Measurements from ENCODE around the gene HAL. TPM values are rescaled to one million over a fixed set of nuclear protein-coding genes. Genes with fewer than 3 reads are reported as not detected.

Gene HAL, protein sequence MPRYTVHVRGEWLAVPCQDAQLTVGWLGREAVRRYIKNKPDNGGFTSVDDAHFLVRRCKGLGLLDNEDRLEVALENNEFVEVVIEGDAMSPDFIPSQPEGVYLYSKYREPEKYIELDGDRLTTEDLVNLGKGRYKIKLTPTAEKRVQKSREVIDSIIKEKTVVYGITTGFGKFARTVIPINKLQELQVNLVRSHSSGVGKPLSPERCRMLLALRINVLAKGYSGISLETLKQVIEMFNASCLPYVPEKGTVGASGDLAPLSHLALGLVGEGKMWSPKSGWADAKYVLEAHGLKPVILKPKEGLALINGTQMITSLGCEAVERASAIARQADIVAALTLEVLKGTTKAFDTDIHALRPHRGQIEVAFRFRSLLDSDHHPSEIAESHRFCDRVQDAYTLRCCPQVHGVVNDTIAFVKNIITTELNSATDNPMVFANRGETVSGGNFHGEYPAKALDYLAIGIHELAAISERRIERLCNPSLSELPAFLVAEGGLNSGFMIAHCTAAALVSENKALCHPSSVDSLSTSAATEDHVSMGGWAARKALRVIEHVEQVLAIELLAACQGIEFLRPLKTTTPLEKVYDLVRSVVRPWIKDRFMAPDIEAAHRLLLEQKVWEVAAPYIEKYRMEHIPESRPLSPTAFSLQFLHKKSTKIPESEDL
- polyA plus RNA-seq (2013, experiment 1 of 4), result 0.24 TPM
- polyA plus RNA-seq (2013, experiment 2 of 4), result 0.32 TPM
- not detected for polyA plus RNA-seq (2013, experiment 3 of 4)
- polyA plus RNA-seq (2013, experiment 4 of 4), result 0.16 TPM

DNA sequence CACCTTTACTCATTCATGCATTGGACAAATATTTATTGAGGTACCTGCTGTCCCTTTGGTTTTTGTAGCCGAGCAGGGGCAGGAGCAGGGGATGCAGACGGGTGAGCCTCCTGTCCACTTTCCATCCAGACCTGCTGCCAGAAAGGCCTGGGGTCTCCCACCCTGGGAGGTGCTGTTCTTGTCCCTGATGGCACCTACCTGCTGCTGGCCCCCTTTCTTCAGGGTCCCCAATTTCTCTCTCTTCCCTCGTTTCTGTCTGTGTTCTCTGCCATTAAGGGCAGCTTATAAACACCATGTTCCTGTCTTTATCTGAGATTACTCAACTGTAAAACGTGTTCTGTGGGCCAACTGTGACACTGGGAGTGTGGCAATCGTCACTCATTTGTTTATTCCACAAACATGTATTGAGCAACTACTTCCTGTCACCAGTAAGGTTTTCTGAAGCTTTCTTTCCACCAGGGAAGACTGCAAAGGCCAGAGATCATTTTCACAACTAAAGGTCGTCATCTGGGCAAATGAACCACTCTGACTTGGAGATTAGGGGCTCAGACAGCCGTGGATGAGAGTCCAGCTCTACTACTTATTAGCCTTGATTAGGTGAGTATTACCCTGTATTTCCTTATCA lies at the start of gene HAL:
TSS of gene HAL (minus strand) at position 311 of the 625 bp plus-strand sequence. CDS start 434 bp downstream, outside the sequence.
- Histone ChIP-seq H3K4me3 (ENCODE audit: insufficient read depth, low read depth, low read length) (no peak within 1 kb of the TSS), H3K4me1 (ENCODE audit: control insufficient read depth, insufficient read depth, low read length) (no peaks in the 10 kb centered on the region)

DNA sequence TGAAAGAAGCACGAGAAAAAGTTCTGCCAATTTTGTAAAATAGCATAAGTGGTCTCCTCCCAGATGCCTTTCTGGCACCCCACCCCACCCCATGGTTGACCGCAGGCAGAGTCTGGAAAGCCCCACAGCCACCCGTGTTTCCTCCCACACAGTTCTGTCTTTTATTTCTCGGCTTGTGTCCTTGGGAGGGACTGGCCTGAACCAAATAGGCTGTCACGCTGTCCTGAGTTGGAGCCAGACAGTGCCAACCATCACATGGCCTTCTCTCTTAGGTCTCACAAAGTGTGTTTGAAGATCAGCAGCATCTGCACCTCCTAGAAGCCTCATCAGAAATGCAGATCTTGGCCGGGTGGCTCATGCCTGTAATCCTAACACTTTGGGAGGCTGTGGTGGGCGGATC lies 49.4 kb upstream of the HAL start:
- H3K27ac ChIP-seq (ENCODE audit: insufficient read depth, low read depth, low read length, poor library complexity, severe bottlenecking), result no peak overlapping the region
- H3K9me3 ChIP-seq (ENCODE audit: control insufficient read depth, low read length), result no peaks in the 10 kb centered on the region
- H3K4me1 ChIP-seq (ENCODE audit: control insufficient read depth, insufficient read depth, low read length), result no peaks in the 10 kb centered on the region
- WGBS, 2 experiments, result 87 to 91% methylated on average over 7 of the region's 7 CpGs
- H3K4me3 ChIP-seq (ENCODE audit: insufficient read depth, low read depth, low read length), result no peak overlapping the region
- no peaks in the 10 kb centered on the region for H3K27me3 ChIP-seq (ENCODE audit: control insufficient read depth, insufficient read depth, low read length, poor library complexity, severe bottlenecking)
- no peaks in the 10 kb centered on the region for H3K36me3 ChIP-seq (ENCODE audit: control insufficient read depth, insufficient read depth, low read length)

More for the DNA sequence above, at the start of gene HAL:
- Histone ChIP-seq H3K9me3 (ENCODE audit: control insufficient read depth, low read length) (no peaks in the 10 kb centered on the region), H3K36me3 (ENCODE audit: control insufficient read depth, insufficient read depth, low read length) (peaks cover 3% of the 10 kb centered on the region), H3K27me3 (ENCODE audit: control insufficient read depth, insufficient read depth, low read length, poor library complexity, severe bottlenecking) (no peaks in the 10 kb centered on the region), H3K27ac (ENCODE audit: insufficient read depth, low read depth, low read length, poor library complexity, severe bottlenecking) (no peak within 1 kb of the TSS)
- 91 to 92% methylated on average over 7 of the region's 7 CpGs for WGBS, 2 experiments

DNA sequence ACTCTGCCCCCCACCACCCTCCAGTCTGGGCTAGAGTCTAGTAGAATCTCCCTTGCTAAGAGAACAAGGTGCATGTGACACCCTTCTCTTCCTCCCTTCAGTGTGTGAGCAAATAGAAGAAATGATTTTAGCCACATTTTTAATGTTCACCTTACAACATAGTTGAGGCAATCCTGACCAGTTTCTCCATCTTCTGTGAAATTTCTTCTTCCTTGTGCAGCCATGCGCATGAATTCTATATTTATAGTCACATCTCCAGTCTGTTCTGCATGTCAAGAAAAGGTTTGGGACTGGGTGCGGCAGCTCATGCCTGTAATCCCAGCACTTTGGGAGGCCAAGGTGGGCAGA lies 48.8 kb upstream of the HAL start:
- Histone ChIP-seq H3K27ac (ENCODE audit: insufficient read depth, low read depth, low read length, poor library complexity, severe bottlenecking) (no peak overlapping the region), H3K4me1 (ENCODE audit: control insufficient read depth, insufficient read depth, low read length) (no peaks in the 10 kb centered on the region), H3K27me3 (ENCODE audit: control insufficient read depth, insufficient read depth, low read length, poor library complexity, severe bottlenecking) (no peaks in the 10 kb centered on the region), H3K36me3 (ENCODE audit: control insufficient read depth, insufficient read depth, low read length) (no peaks in the 10 kb centered on the region), H3K4me3 (ENCODE audit: insufficient read depth, low read depth, low read length) (no peak overlapping the region), H3K9me3 (ENCODE audit: control insufficient read depth, low read length) (no peaks in the 10 kb centered on the region)
- WGBS, 2 experiments, result 94 to 95% methylated on average over 2 of the region's 2 CpGs

DNA sequence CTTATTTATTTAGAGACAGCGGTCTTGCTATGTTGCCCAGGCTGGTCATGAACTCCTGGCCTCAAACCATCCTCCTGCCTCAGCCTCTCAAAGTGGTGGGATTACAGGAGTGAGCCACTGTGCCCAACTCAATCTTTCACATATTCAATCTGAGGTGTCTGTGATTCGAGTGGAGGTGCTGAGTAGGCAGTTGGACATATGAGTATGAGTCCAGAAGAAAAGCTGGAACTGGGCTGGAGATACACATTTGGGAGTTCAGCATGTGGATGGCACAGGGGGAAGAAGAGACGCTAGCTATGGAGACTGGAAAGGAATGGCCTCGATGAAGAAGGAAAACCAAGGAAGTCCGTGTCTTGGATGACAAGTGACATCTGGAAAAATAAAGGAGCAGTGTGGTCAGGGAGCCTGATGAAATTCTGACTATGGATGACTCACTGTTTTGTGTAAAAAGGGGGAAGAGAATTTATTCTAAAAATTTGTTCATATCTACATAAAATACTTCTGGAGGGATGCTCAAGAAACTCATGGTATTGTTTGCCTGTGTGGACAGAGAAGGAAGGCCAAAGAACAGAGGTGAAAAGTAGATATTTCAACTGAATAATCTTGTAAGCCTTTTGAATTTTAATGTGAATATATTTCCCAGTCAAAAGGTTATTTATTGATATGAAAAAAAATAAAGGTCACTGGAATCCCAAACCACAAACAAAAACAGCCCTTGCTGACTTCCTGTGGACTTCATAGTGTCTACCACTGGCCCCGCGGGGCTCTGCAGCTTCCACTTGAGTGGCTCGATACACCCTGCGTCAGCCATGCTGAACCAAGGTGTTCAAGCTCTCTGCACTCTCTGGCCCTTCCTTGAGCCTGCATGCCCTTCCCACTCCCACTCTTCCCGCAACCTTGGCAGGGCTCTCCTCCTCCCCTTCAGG lies 48.1 kb upstream of the HAL start:
- no peaks in the 10 kb centered on the region for H3K4me1 ChIP-seq (ENCODE audit: control insufficient read depth, insufficient read depth, low read length)
- H3K27ac ChIP-seq (ENCODE audit: insufficient read depth, low read depth, low read length, poor library complexity, severe bottlenecking), result no peak overlapping the region
- 85 to 86% methylated on average over 10 of the region's 10 CpGs for WGBS, 2 experiments
- H3K4me3 ChIP-seq (ENCODE audit: insufficient read depth, low read depth, low read length), result no peak overlapping the region
- H3K36me3 ChIP-seq (ENCODE audit: control insufficient read depth, insufficient read depth, low read length), result no peaks in the 10 kb centered on the region
- no peaks in the 10 kb centered on the region for H3K27me3 ChIP-seq (ENCODE audit: control insufficient read depth, insufficient read depth, low read length, poor library complexity, severe bottlenecking)
- no peaks in the 10 kb centered on the region for H3K9me3 ChIP-seq (ENCODE audit: control insufficient read depth, low read length)

DNA sequence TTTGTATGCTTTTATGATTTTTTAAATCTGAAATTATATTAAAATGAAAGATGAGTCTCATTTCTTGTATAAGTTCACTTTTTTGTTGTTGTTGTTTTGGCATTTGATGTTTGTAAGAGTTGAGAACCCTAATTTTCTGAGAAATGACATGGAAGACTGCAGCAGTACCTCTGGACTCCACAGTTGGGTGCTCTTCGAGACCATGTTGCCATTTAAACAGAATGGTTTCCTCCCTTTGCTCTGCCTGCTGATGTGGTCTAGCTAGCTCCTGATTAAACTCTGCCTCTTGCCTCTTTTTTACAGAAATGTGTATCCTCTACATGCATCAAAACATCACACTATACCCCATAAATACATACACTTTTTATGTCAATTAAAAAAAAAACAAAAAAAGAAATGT lies 45.0 kb upstream of the HAL start:
- Histone ChIP-seq H3K4me1 (ENCODE audit: control insufficient read depth, insufficient read depth, low read length) (no peaks in the 10 kb centered on the region), H3K27ac (ENCODE audit: insufficient read depth, low read depth, low read length, poor library complexity, severe bottlenecking) (no peak overlapping the region), H3K4me3 (ENCODE audit: insufficient read depth, low read depth, low read length) (no peak overlapping the region), H3K27me3 (ENCODE audit: control insufficient read depth, insufficient read depth, low read length, poor library complexity, severe bottlenecking) (no peaks in the 10 kb centered on the region), H3K9me3 (ENCODE audit: control insufficient read depth, low read length) (no peaks in the 10 kb centered on the region), H3K36me3 (ENCODE audit: control insufficient read depth, insufficient read depth, low read length) (no peaks in the 10 kb centered on the region)
- WGBS, 2 experiments, result 95 to 97% methylated on average over 1 of the region's 1 CpG

DNA sequence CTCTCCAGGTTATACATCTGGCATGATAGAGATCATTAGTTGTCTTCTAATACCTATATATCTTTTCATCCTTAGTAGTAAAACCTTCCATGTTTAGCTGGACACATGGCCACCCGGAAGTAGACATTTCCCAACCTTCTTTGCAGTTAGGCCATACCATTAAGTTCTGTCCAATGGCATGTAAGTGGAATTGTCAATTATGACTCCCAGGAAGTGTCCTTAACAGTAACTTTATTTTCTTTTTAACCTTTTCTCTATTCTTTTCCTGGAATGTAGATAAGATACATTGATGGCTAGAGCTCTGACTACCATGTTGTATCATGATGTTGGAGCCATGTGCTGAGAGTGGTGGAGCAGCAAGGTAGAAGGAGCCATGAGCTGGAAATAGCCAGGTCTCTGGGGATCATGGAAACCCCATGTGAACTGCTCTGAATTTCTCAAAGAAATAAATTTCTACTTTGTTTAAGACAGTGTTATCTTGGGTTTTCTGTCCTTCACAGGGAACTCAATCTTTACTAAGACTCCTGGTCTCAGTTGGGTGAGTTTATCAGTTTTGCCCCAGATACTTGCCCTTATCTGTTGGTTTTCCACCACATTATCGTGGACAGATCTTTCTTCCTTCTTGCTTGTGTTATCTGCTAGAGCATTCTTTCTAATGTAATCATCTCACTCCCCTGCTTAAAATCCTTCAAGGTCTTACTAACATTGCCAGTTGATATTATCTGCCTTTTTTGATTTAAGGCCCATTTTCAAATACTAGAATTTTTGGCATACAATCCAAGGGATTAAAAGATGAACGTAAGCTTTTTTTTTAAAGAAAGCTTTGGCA lies 44.4 kb upstream of the HAL start:
- Histone ChIP-seq H3K4me1 (ENCODE audit: control insufficient read depth, insufficient read depth, low read length) (no peaks in the 10 kb centered on the region), H3K27me3 (ENCODE audit: control insufficient read depth, insufficient read depth, low read length, poor library complexity, severe bottlenecking) (no peaks in the 10 kb centered on the region), H3K36me3 (ENCODE audit: control insufficient read depth, insufficient read depth, low read length) (no peaks in the 10 kb centered on the region), H3K27ac (ENCODE audit: insufficient read depth, low read depth, low read length, poor library complexity, severe bottlenecking) (no peak overlapping the region), H3K9me3 (ENCODE audit: control insufficient read depth, low read length) (no peaks in the 10 kb centered on the region), H3K4me3 (ENCODE audit: insufficient read depth, low read depth, low read length) (no peak overlapping the region)
- 93 to 100% methylated on average over 2 of the region's 3 CpGs for WGBS, 2 experiments

DNA sequence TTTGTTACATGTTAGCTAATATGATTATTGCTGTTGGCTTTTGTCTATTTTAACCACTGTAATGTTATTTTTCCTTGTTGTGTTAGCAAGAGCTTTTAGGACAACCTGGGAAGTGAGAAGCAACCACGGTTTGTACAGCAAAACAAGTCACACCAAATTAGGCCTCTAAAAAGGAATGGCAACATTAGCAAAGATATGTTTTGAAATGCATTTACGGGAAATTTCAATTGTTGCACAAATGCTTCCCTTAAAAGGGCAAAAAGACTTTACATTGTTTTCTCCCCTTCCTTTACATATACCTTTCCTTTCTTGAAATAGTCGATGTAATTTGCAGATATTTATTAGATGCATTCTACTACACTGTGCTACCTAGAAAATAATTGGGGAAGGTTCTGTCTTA lies 43.4 kb upstream of the HAL start:
- H3K4me3 ChIP-seq (ENCODE audit: insufficient read depth, low read depth, low read length), result no peak overlapping the region
- no peaks in the 10 kb centered on the region for H3K9me3 ChIP-seq (ENCODE audit: control insufficient read depth, low read length)
- H3K36me3 ChIP-seq (ENCODE audit: control insufficient read depth, insufficient read depth, low read length), result no peaks in the 10 kb centered on the region
- H3K4me1 ChIP-seq (ENCODE audit: control insufficient read depth, insufficient read depth, low read length), result no peaks in the 10 kb centered on the region
- 93% methylated on average over 2 of the region's 3 CpGs for WGBS, 2 experiments
- no peak overlapping the region for H3K27ac ChIP-seq (ENCODE audit: insufficient read depth, low read depth, low read length, poor library complexity, severe bottlenecking)
- no peaks in the 10 kb centered on the region for H3K27me3 ChIP-seq (ENCODE audit: control insufficient read depth, insufficient read depth, low read length, poor library complexity, severe bottlenecking)

DNA sequence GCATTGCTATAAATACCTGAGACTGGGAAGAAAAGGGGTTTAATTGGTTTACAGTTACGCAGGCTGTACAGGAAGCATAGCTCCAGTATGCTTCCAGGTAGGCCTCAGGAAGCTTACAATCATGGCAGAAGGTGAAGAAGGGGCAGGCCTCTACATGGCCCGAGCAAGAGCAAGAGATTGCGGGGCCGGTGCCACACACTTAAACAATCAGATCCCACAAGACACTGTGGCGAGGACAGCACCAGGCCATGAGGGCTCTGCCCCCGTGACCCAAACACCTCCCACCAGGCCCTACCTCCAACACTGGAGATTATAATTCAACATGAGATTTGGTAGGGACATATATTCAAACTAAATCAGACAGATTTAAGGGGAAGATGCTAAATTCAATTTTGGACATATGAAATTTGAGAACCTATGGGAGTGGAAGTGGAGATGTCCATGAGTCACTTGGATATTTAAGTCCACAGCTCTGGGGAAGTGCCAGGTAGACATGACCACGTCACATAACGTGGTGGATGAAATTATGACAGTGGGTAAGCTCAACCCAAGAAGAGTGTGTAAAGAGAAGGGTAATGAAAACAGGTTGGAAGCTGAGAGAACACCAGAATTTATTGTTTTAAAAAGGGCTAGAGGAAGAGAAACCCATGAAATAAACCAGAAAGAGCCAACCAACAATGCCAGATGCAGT lies 40.8 kb upstream of the HAL start:
- Histone ChIP-seq H3K9me3 (ENCODE audit: control insufficient read depth, low read length) (no peaks in the 10 kb centered on the region), H3K36me3 (ENCODE audit: control insufficient read depth, insufficient read depth, low read length) (no peaks in the 10 kb centered on the region), H3K4me3 (ENCODE audit: insufficient read depth, low read depth, low read length) (no peak overlapping the region), H3K27ac (ENCODE audit: insufficient read depth, low read depth, low read length, poor library complexity, severe bottlenecking) (no peak overlapping the region), H3K4me1 (ENCODE audit: control insufficient read depth, insufficient read depth, low read length) (peaks cover 11% of the 10 kb centered on the region), H3K27me3 (ENCODE audit: control insufficient read depth, insufficient read depth, low read length, poor library complexity, severe bottlenecking) (no peaks in the 10 kb centered on the region)
- WGBS, 2 experiments, result 92 to 96% methylated on average over 8 of the region's 8 CpGs
